Inflammatory macrophage treated with lipopolysaccharide for 4 hours (primary cell): ENCODE data around the gene ANKH.

Experiments
- DNase-seq: peaks from one replicate; pipeline ENCODE4 v3.0.0-alpha.2; 2020

The ANKH gene

GRCh38 chr5:14710313-14710994 lies 161.1 kb downstream of the ANKH start:
- DNase-seq = no peak

GRCh38 chr5:14708551-14708950 lies 163.0 kb downstream of the ANKH start:
- DNase-seq = no peak

DNA sequence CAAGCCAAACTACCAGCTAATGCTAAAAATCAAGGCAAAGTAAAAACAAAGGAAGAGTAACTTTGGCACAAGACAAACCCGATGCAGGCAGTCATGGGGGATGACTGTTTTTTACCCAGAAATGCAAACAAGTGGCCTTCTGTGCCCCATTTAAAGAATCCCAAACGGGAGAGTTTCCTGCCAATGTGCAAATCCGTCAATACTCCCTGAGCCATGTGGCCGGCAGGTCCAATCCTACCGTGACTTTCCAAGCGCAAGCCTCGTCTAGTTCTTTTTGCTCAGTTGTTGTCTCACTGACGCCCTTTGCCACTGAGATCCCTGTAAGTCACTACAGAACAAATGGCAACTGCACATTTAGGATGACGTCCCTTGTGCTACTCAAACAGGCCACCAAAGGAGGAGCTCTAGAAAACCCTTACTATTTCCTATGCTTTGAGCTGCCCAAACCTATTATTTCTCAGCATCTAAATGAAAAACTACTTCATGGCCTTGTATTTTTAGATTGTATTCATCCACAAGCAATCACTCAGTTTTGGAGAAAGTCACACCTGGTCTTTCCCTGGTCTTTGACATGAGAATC lies 163.7 kb downstream of the ANKH start:
- no peak for DNase-seq

DNA sequence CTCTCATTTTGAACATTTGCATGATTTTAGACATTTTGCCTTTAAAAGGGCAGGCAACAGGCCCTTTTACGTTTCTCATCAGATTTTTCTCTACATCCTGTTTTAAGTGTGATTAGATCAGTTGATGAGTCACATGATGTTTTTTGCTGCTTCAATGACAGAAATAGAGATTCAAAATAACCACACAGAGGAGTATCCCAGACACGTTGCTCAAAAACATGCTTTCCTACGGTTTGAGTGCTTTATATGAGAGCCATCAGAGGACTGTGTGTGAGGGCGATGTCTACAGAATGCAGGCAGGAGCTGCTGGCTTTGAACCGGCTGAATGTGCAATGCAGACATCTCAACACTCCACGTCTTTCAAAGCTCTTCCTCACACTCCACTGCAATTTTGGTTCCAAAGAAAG lies 165.0 kb downstream of the ANKH start:
- DNase-seq = peak; percentile 65

- DNase-seq = no peak
These were observed 166.0 kb downstream of the ANKH start for GRCh38 chr5:14705556-14705955.

- DNase-seq = no peak
These were observed 169.2 kb downstream of the ANKH start for GRCh38 chr5:14702238-14702839.

DNA sequence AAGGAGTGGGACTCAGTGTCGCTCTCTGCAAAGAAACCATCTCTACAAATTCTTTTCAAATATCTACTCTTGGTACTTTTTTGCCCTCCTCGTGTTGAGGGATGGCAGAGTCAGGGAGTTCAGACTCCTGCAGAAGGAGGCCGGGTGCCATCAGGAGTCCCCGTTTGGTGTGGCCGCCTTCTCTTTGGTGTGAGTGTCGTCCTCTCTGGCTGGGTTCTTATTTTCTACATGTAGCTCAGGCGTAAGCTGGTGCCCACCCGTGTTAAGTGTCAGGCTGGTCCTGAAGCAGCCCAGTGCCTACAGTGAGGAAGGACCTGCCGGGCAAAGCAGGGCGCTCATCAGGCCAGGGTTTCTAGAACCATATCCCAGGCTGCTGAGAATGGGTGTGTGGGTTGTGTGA lies 170.0 kb downstream of the ANKH start:
- no peak for DNase-seq

DNA sequence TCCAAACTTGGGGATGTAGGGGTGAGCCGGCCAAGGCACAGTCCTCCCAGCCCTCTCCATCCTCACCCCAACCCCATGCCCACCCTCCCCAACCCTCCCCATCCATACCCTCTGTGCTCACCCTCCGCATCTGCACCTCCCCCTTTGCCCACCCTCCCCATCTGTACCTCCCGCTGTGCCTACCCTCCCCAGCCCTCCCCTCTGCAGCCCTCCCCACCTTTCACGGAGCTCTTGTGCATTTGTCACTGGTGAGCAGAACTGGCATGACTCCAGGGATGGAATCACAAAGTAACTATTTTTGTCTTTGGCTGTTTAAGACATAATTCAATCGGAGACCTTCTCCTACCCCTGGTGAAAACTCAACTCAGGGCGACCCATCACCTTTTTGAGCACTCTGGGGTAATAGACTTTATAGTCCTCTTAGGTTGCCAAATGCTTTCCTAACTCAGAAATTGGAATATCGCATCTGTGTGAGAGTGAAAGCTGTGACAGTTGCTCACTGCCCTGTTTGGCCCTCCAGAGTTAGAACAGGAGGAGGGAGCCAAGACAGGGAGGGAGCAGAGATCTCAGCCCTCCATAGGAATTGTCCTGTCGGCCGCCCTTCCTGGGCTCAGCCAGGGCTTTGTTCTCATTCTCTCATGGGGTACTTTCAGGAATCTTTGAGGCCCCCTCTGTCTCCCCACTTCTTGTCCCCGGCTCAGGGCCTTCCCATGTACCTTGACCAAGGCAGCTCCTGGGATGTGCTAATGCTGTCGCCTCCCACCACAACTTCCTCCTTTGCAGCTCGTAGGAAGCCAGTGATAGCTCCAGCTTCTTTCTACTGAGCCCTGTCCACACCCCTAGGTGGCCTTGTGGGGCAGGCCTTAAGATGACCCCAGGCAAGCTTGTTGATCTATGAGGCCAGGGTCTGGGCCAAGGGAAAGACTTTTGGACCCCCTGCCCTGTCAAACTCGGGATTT lies 170.8 kb downstream of the ANKH start:
- peak; percentile 61 for DNase-seq

DNA sequence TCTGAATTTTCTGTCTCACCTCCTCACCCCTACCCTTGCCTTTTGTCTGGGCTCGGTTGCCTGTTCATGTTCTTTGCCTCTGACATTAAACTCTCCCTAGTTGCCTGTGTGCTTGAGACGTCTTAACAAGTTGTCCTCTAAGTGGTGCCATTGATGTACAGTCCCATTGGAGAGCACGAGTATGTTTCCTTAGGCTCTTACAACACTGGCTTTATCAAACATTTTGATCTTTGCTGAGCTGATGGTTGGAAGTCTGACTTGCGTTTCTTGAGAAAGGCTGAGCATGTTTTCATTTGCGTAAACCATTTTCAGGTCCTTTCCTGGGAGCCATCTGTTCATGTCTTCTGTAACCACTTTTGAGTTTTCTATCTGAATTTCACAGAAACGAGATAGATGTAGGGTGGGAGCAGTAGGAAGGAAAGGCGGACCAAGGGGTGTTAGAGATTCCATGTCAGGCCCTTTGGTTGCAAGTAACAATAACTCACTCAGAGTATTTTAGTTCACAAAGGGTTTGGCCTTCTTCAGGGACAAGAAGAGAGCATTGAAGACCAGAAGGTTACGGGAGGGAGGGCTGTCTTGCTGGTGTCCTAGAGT lies 171.7 kb downstream of the ANKH start:
- DNase-seq = no peak

- DNase-seq = no peak
These were observed 172.4 kb downstream of the ANKH start for GRCh38 chr5:14699159-14699558.

DNA sequence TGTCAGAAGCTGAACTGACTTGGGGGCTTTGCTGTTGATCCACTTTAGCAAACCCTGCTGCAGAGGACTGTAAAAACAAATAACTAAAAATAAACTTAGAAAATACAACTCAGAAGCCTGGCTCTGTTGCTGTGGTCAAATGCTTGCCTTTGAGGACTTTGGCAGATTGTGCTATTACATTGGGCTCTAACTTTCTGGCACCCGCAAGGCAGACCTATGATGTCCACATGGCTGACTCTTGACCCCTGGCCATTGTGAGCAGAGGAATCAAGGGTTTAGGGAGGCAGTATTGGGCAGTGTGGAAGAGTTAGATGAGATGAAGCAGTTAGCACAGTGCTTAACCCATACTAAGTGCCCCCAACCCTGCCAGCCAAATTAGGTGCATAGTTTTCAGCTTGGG lies 173.1 kb downstream of the ANKH start:
- no peak for DNase-seq

GRCh38 chr5:14696851-14697250 lies 174.7 kb downstream of the ANKH start:
- no peak for DNase-seq

DNA sequence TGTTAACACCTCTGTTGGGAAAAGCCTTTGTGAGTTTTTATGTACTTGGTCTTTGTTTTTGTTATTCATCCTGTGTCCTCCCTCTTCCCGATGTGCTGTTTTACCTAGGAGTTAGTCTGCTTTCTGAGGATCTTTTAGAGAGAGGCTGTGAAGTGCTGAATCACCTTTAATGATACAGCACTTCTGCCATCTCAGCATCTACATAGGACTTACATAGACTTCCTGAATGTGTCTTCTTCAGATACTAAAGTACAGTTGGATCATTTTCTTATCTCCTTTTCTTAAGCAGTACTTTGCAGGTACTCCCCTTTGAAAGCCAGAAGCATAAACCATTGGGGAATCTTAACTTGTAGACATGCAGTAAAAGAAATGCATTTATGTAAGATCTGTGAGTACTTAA lies 175.5 kb downstream of the ANKH start:
- DNase-seq = no peak

DNA sequence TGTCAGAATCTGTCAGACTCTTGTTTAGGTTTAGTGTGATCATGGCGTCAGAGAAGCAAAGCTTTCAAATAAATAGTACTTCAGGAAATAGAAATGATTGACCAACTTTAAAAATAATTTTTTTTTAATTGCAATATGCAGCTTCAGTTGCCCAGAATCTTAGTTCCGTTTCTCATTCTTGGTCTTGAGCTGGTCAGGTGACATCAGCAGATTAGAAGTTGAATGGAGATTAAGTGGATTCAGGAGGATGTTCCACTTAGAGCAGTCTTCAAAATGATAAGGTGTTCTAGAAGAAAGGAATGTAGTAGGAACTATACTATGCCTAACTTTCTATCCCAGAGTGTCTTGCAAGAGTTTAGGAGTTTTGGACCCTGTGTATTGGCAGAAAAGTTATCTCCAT lies 176.4 kb downstream of the ANKH start:
- no peak for DNase-seq

- DNase-seq = no peak
These were observed 178.5 kb downstream of the ANKH start for GRCh38 chr5:14693070-14693469.

GRCh38 chr5:14687023-14687665 lies 184.4 kb downstream of the ANKH start:
- DNase-seq = no peak

- DNase-seq = no peak
These were observed 185.1 kb downstream of the ANKH start for GRCh38 chr5:14686517-14686916.

GRCh38 chr5:14685757-14686156 lies 185.8 kb downstream of the ANKH start:
- DNase-seq = peak; percentile 62

GRCh38 chr5:14684757-14685156 lies 186.8 kb downstream of the ANKH start:
- no peak for DNase-seq

DNA sequence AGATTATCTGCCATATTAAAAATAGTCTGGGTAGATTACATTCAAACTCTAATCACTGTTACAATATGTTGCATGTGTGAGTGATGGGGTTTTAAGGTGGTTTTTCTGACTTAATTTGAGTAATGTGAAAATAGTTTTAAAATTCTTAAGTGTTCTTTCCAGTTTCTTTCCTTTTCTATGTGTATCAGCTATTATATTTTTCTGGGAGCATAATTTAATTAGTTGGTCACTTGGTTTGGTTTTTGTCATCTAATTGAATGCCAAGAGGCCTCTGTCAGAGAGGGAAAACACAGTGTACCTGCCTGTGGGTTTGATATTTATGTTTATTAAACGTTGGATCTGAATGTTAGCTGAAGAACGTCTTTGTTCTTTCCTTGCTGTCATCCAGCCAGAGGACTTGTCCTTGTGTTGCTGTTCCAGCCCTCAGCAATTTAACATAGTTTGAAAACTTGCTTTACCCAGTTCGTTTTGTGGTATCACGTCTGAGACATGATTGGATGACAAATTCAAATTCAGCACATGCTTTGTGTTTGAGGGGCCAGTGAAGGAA lies 187.6 kb downstream of the ANKH start:
- DNase-seq = no peak

DNA sequence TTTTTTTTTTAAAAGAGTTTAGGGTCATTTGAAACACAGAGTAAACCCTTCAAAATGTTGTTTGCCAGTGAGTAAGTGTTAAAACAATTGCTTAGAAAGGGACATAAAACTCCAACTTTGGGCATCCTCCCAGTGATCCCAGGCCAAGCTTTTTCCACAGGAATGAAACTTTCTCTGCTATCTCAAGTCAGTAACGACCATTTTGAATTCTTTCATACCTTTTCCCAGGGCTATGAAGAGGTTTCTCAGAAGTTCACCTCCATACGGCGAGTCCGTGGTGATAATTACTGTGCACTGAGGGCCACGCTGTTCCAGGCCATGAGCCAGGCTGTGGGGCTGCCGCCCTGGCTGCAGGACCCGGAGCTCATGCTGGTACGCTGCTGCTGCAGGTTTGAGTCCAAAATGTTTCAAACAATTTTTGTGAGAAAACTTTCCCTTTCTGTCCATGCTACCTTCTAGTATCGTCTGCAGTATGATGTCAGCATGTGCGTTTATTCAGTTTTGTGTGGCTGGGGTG lies 190.3 kb downstream of the ANKH start:
- DNase-seq = no peak

DNA sequence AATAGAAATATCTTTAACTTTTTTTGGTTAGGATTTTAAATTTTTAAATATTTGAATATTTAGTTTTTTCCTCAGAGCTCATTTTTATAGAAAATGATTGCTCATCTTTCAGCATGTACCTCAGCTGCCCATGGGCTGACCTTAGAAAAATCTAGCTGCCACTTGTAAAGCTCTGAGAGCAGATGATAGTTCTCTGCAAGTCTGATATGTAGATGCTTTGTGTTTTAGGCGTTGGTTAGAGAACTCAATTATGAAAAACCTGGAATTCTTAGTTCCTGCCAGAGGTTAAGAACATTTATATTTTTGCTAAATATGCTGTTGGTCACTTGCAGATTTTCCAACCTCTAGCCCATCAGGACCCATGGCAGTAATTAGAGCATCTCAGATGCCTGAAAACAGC lies 192.0 kb downstream of the ANKH start:
- DNase-seq = no peak
